Skin epidermis (tissue), 12 donors: ENCODE measurements around the gene FAM118B.
A peak's percentile ranks its signal among the peaks of the same experiment; 100 is the strongest.

ENCODE experiments used
- H3K27ac ChIP-seq, 21 experiments: fragments of 200-600 bp; sonication (generic) in 11 of 21; one replicate each; pipeline ENCODE4 v1.5.0; 2020; ENCODE audit warnings: mild to moderate bottlenecking in 3 of 21, inconsistent platforms in 2 of 21, moderate library complexity in 2 of 21
- H3K4me3 ChIP-seq, 7 experiments: fragments of 200-600 bp; sonication (generic) in 2 of 7; one replicate each; pipeline ENCODE4 v1.5.0; 2020; ENCODE audit warnings: inconsistent platforms in 2 of 7, mild to moderate bottlenecking in 2 of 7, moderate library complexity in 1 of 7

FAM118B gene

DNA sequence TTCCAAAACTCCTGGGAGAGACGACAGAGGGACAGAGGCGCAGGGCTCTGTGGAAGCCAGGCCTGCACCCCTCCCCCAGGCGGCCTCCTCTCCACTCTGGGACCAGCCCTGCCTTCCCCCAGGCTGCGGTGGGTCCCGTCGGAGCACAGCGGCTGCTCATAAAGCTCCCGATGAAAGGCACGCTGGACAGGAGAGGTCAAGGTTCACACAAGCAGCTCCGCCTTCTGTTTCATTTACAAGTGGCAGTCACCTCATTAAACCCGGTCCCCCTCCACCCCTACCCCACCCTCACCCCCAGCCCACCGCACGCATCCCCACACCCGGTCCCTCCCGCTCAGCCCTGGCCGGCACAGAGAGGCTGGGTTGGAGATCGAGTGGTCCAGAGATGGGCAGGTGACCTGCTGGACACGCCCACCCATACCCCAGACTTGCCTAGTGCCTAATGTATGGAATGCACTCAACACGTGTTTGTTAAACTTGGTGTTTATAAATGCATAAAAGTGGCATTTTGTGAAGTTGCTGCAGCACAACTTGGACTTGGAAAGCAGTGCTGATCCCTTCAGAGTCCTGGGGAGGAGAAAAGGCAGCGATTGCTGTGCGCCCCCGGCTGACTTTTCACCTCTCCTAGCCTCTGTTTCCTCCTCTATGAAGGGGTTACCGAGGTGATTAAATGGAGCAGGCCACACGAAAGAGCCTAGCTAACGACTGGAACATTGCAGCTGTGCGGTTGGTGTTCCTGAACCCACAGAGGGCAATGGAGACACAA lies 26.1 kb upstream of the FAM118B start:
- H3K4me3 ChIP-seq, result no peak overlapping the region
- no peak overlapping the region for H3K27ac ChIP-seq

DNA sequence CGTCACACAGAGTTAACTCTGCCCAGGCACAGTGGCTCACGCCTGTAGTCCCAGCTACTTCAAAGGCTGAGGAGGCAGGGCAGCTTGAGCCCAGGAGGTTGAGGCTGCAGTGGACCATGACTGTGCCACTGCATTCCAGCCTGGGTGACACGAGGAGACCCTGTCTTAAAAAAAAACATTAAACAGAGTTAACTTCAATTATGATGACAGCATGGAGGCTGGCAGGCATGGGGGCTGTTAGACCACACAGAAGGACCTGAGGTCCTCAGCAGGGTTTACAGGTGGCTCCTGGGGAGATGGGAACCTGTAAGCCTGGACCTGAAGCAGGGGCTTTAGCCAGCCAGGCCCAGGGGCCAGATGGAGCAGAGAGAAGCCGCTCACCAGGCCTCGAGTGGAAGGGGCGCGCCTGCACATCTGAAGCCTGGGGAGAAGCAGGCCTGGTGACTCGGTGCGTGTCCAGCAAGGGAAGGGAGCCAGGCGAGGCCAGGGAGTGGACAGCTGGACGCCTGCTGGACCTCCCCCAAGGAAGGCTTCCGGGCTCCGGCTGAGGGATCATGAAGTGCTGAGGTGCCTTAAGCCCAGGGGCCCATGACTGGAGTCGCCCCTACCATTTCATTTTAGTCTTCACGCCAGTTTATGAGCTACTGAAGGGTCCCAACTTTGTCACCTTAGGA lies 25.4 kb upstream of the FAM118B start:
- H3K27ac ChIP-seq, result no peak overlapping the region
- no peak overlapping the region for H3K4me3 ChIP-seq

DNA sequence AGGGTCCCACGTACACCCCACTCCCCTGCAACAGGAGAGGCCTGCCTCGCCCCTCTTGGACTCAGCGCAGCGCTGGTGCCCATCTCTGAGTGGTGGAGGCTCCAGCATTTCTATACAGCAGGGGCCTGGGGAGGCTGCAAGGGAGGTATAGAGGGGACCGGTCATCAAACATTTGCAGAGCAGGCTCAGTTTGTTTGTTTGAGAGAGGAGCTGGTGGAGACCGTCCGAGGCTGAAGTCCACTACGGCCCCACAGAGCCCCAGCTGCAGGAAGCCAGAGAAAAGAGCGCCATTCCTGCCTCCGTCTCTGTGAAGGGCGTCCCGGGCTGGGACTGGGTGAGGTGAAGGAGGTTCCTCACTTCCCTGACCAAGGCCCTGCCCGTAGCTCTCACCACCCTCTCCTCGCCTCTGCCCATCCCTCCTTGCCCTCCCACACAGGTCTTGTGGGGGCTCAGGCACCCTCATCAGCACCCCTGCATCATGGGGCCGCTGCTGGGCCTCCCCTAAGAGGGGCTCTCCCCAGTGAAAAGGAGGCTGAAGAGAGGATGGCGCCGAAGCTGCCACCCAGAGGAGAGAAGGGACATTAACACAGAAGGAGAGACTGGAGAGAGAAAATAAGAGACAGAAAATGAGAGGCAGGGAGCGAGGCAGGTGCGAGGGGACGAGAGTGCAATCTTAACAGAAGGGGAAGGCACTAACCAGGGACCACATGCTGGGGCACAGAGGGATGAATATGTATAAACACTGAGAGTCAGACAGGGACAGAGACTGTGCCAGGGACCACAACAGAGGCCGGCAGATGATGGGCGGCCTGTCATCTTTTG lies 24.7 kb upstream of the FAM118B start:
- no peak overlapping the region for H3K4me3 ChIP-seq
- H3K27ac ChIP-seq, result no peak overlapping the region

DNA sequence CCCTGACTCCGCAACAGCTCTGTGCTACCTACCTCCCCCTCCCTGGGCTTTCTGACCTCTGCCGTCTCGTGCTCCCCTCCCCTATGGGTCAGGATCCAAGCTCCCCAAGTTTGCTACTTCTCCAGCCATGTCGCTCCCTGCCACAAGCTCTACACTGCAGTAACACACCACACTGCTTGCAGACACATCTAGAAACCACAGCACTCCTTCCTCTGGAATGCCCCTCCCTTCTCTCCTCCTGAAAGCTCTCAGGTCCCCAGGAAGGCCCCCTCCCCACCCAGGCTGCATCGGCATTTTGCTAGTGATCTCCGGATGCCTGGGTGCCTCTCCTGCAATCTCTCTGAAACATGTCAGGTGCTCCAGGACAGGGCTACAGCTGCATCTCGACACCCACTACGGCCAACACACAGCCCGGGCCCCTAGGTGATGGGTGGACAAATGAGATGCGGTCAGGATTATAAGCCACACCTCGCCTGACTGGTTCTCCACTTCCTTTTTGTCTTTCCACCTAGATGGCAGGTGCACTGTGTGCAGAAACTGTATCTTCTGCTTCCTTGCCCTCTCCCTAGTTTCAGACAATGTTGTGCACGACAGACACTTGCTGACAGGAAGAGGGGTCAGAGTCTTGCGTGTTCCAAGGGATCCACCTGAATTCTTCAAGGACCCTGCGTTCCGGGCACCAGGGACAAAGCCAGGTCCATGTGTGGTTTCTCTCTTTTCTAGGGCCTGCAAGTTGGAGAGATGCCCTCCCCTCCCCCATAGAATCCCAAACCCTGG lies 23.1 kb upstream of the FAM118B start:
- no peak overlapping the region for H3K27ac ChIP-seq
- H3K4me3 ChIP-seq, result no peak overlapping the region

- H3K27ac ChIP-seq, result no peak overlapping the region
Measured at GRCh38 chr11:126189109-126189929, 22.3 kb upstream of the FAM118B start.

GRCh38 chr11:126190792-126191191 lies 20.8 kb upstream of the FAM118B start:
- Histone ChIP-seq H3K4me3 (no peak overlapping the region), H3K27ac (no peak overlapping the region)

More at GRCh38 chr11:126189109-126189929, 22.3 kb upstream of the FAM118B start:
- H3K4me3 ChIP-seq, result no peak overlapping the region

GRCh38 chr11:126191379-126192073 lies 20.1 kb upstream of the FAM118B start:
- peak overlapping the region in 1 of 21 experiments; percentile 56 for H3K27ac ChIP-seq
- no peak overlapping the region for H3K4me3 ChIP-seq

- no peak overlapping the region for H3K4me3 ChIP-seq
- peak overlapping the region in 4 of 21 experiments; percentile 2 to 56 (median 20) for H3K27ac ChIP-seq
Measured at GRCh38 chr11:126192361-126192760, 19.2 kb upstream of the FAM118B start.

DNA sequence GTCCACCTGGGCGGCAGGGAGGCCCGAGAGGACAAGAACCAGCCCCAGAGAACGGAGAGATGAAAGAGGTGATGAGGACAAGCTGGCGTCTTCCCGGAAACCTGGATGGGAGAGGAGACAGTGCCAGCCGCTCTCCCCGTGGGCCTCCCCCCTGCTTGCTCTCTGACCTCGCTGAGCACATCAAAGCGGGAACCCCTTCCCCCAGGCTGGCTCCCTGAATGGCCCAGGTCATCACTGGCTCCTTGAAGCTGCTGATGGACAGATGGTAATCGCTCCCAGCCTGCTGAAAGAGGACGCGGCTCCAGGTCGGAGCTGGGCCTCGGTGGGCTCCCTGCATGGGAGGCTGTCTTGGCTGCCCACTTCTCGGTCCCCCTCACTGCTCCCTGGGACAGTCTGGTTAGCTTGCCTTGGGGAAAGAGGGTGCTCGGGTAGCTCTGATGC lies 18.5 kb upstream of the FAM118B start:
- Histone ChIP-seq H3K4me3 (no peak overlapping the region), H3K27ac (peak overlapping the region in 2 of 21 experiments; percentile 2 to 36)

GRCh38 chr11:126194121-126194543 lies 17.4 kb upstream of the FAM118B start:
- Histone ChIP-seq H3K4me3 (no peak overlapping the region), H3K27ac (peak overlapping the region in 2 of 21 experiments; percentile 36 to 49)

GRCh38 chr11:126195119-126195518 lies 16.5 kb upstream of the FAM118B start:
- no peak overlapping the region for H3K27ac ChIP-seq
- no peak overlapping the region for H3K4me3 ChIP-seq

DNA sequence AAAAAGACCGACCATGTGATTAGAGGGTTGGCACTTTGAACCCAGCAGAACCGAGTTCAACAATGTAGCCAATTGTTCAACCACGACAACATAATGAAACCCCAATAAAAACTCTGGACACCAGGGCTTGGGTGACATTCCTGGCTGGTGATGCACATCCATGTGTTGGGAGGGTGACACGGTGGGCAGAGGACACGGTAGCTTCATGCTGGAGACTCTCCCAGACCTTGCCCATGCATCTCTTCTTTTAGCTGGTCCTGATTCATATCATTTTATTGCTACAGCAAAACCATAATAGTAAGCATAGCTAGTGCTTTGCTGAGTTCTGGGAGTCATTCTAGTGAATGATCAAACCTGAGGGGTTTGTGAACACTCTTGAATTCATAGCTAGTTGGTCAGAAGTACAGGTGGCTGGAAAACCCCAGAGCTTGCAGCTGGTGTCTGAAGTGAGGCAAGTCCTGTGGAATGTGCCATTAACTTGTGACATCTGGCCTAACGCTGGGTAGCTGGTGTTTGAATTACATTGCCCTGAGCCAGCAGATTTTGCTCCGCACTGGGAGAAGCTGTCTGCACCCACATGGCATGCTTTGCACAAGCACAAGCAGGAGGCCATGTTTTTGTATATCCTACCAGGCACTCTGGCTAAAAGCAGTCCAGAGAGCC lies 14.2 kb upstream of the FAM118B start:
- Histone ChIP-seq H3K4me3 (no peak overlapping the region), H3K27ac (no peak overlapping the region)

- no peak overlapping the region for H3K4me3 ChIP-seq
- no peak overlapping the region for H3K27ac ChIP-seq
Measured at GRCh38 chr11:126198648-126199047, 12.9 kb upstream of the FAM118B start.

- Histone ChIP-seq H3K4me3 (no peak overlapping the region), H3K27ac (no peak overlapping the region)
Measured at GRCh38 chr11:126202646-126203359, 8.8 kb upstream of the FAM118B start.

- H3K4me3 ChIP-seq, result no peak overlapping the region
Measured at GRCh38 chr11:126205359-126205758, 6.2 kb upstream of the FAM118B start.

DNA sequence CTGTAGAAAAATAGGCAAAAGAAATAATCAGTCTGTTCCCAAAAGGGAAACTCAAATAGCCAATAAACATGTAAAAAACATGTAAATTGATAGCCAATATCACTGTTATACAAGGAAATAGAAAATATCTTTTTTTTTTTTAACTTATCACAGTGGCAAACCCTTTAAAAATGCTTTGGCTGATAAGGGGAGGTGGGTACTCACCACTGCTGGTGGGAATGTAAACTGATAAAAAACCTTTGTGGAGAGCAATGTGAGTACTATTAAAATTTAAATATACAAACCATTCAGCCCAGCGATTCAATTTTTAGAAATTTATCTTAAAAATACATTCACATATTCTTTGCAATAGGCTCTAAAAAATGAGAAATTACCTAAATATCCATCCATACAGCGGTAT lies 3.7 kb upstream of the FAM118B start:
- Histone ChIP-seq H3K4me3 (no peak overlapping the region), H3K27ac (no peak overlapping the region)

More at GRCh38 chr11:126205359-126205758, 6.2 kb upstream of the FAM118B start:
- H3K27ac ChIP-seq, result no peak overlapping the region

GRCh38 chr11:126210871-126211235 lies 729 bp upstream of the FAM118B start:
- Histone ChIP-seq H3K4me3 (peak overlapping the region; percentile 62 to 99 (median 82)), H3K27ac (peak overlapping the region in 18 of 21 experiments; percentile 10 to 91 (median 81))
